Measurements from ENCODE around the gene LCE1A. TPM values are rescaled to one million over a fixed set of nuclear protein-coding genes. Genes with fewer than 3 reads are reported as not detected.

The LCE1A gene
- total RNA-seq, 1 experiment from 2014 or later, result not detected

- DNase-seq, result no peak
- Histone ChIP-seq H3K4me1 (ENCODE audit: insufficient read depth, low read length) (no peaks in the 10 kb centered on the region), H2AFZ (ENCODE audit: low read length) (no peak overlapping the region), H3K27me3 (ENCODE audit: low read length) (peaks cover 5% of the 10 kb centered on the region; the same call in 1 of the 2 replicates), H3K36me3 (ENCODE audit: low read depth, low read length) (no peaks in the 10 kb centered on the region), H3K27ac (ENCODE audit: low read length) (no peak overlapping the region), H3K9me2 (replicated peaks; ENCODE audit: low read length) (no peaks in the 10 kb centered on the region), H4K20me1 (ENCODE audit: low read length) (no peaks in the 10 kb centered on the region), H3K79me2 (ENCODE audit: low read length) (no peaks in the 10 kb centered on the region), H3K9me3 (ENCODE audit: low read length) (no peaks in the 10 kb centered on the region), H3K9ac (ENCODE audit: low read length) (no peak overlapping the region), H3K4me2 (ENCODE audit: low read length) (no peak overlapping the region), H3F3A (ENCODE audit: low read length, unreplicated experiment) (no peaks in the 10 kb centered on the region), H3K4me3 (ENCODE audit: low read length) (no peak overlapping the region)
- intact Hi-C loops (cut with micrococcal nuclease), result no loop called here
- ChIA-PET CTCF (no interaction called here), POLR2A (ENCODE audit: unreplicated experiment) (no interaction called here)
- TF ChIP-seq CTCF (conservative IDR thresholded peaks at IDR 0.05; ENCODE audit: low read depth, low read length) (no peak), EZH2phosphoT487 (IDR thresholded peaks at IDR 0.05; ENCODE audit: borderline replicate concordance, low read length) (no peak), EZH2 (IDR thresholded peaks at IDR 0.05; ENCODE audit: low read length, unreplicated experiment) (no peak)
- BruUV-seq (replicated peaks), result no TSS peak
- no peak for ATAC-seq
Measured at GRCh38 chr1:152866321-152866720, 39.0 kb downstream of the LCE1A start.

GRCh38 chr1:152869808-152870419 is 42.6 kb downstream of the LCE1A start:
- H3F3A ChIP-seq (ENCODE audit: low read length, unreplicated experiment), result no peaks in the 10 kb centered on the region
- H3K36me3 ChIP-seq (ENCODE audit: low read depth, low read length), result no peaks in the 10 kb centered on the region
- H3K4me3 ChIP-seq (ENCODE audit: low read length), result no peak overlapping the region
- H4K20me1 ChIP-seq (ENCODE audit: low read length), result no peaks in the 10 kb centered on the region
- no peaks in the 10 kb centered on the region for H3K9me3 ChIP-seq (ENCODE audit: low read length)
- H3K4me2 ChIP-seq (ENCODE audit: low read length), result no peak overlapping the region
- TF ChIP-seq EZH2phosphoT487 (IDR thresholded peaks at IDR 0.05; ENCODE audit: borderline replicate concordance, low read length) (no peak), EZH2 (IDR thresholded peaks at IDR 0.05; ENCODE audit: low read length, unreplicated experiment) (no peak), CTCF (conservative IDR thresholded peaks at IDR 0.05; ENCODE audit: low read depth, low read length) (peak; percentile 89)
- H3K4me1 ChIP-seq (ENCODE audit: insufficient read depth, low read length), result peaks cover 11% of the 10 kb centered on the region
- no TSS peak for BruUV-seq (replicated peaks)
- no peaks in the 10 kb centered on the region for H3K27me3 ChIP-seq (ENCODE audit: low read length)
- no peak overlapping the region for H3K9ac ChIP-seq (ENCODE audit: low read length)
- intact Hi-C loops (cut with micrococcal nuclease), result no loop called here
- CTCF ChIA-PET, result interaction anchor here (0.6 to 1.0 kb wide), 4 partner anchors 13 to 323 kb away, joined by 3 to 8 read pairs (median 4); no protein-coding TSS in a partner anchor
- POLR2A ChIA-PET (ENCODE audit: unreplicated experiment), result no interaction called here
- H3K79me2 ChIP-seq (ENCODE audit: low read length), result no peaks in the 10 kb centered on the region
- H3K9me2 ChIP-seq (replicated peaks; ENCODE audit: low read length), result no peaks in the 10 kb centered on the region
- no peak overlapping the region for H2AFZ ChIP-seq (ENCODE audit: low read length)
- ATAC-seq, result peak; percentile 75
- DNase-seq, result peak; percentile 89
- H3K27ac ChIP-seq (ENCODE audit: low read length), result no peak overlapping the region

Data from PC-3 (cell line).